Stimulated activated CD8-positive, alpha-beta memory T cell treated with anti-CD3 and anti-CD28 coated beads, Interleukin-4, amount 100 ng/mL, for 4 hours (primary cell): ENCODE results near the gene SRCIN1.
"Not testable (repeated sequence)": the region's sequence is repeated elsewhere in the genome, so short reads cannot be mapped to it uniquely, and the experiment has no call there.

Experiments
- DNase-seq, 2 donors: peaks; one replicate each; pipeline ENCODE4 v3.0.0-alpha.2; 2020; ENCODE audit warnings: low read depth in 2 of 2, low spot score in 1 of 2

The SRCIN1 gene

GRCh38 chr17:38485146-38485468 lies 120.6 kb downstream of the SRCIN1 start:
- no peak for DNase-seq

- peak; percentile 29 to 30 for DNase-seq
Measured at GRCh38 chr17:38484242-38485145, 121.3 kb downstream of the SRCIN1 start.

- not testable (repeated sequence) for DNase-seq
Measured at GRCh38 chr17:38482700-38483043, 123.1 kb downstream of the SRCIN1 start.

- DNase-seq = not testable (repeated sequence)
Measured at GRCh38 chr17:38482039-38482699, 123.6 kb downstream of the SRCIN1 start.
